A549 treated with Hydrocortisone at 1 μM for 4 hours (cell line): ENCODE results near the gene MBNL2. TPM values are rescaled to one million over a fixed set of nuclear protein-coding genes. Genes with fewer than 3 reads are reported as not detected.

Experiments used
- total RNA-seq: library from RNA; stranded (reverse); fragments of 200-300 nt; extraction: Qiagen RNA extraction; gene quantifications from 5 replicates; pipeline ENCODE4 v1.2.3, GENCODE V29; 2022

MBNL2 gene, protein sequence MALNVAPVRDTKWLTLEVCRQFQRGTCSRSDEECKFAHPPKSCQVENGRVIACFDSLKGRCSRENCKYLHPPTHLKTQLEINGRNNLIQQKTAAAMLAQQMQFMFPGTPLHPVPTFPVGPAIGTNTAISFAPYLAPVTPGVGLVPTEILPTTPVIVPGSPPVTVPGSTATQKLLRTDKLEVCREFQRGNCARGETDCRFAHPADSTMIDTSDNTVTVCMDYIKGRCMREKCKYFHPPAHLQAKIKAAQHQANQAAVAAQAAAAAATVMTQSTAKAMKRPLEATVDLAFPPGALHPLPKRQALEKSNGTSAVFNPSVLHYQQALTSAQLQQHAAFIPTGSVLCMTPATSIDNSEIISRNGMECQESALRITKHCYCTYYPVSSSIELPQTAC
- total RNA-seq, result 8.6 to 13.5 TPM (median 11.9 TPM) in 5 replicates

DNA sequence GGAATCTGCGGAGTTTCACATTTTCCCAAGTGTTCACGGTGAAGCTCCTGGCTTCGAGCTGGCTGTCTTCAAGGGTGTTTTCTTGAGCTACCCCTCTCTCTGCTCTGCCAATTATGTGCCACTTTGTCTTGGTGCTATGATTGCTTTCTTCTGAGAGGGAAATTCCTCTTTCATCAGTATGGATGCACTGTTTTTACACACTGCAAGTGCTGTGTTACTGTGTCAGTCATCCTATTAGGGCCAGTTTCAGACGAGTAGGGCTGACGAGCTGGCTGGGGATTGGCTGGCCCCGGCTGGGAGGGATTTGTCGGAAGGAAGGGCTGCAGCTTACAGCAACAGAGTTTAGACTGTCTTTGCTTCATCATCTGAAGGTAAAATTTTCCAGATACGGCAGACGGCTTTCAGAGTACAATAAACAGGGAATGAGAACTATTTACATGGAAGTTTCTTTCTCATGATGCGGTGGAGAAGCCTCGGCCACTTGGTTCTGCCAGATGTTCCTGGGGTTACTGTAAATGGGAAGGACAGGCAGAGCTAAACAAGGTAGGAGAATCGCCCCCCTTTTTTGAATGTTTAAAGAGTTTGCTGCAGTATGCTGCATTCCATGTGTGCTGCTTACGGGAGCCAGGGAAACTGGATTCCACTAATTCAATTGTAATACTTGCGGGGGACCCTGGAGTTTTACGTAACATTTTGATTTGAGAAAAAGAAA, at the start of gene MBNL2:
Gene MBNL2, plus strand, starts transcription at position 345 of the 712 bp plus-strand sequence. CDS start 53,903 bp downstream, outside the sequence.

DNA sequence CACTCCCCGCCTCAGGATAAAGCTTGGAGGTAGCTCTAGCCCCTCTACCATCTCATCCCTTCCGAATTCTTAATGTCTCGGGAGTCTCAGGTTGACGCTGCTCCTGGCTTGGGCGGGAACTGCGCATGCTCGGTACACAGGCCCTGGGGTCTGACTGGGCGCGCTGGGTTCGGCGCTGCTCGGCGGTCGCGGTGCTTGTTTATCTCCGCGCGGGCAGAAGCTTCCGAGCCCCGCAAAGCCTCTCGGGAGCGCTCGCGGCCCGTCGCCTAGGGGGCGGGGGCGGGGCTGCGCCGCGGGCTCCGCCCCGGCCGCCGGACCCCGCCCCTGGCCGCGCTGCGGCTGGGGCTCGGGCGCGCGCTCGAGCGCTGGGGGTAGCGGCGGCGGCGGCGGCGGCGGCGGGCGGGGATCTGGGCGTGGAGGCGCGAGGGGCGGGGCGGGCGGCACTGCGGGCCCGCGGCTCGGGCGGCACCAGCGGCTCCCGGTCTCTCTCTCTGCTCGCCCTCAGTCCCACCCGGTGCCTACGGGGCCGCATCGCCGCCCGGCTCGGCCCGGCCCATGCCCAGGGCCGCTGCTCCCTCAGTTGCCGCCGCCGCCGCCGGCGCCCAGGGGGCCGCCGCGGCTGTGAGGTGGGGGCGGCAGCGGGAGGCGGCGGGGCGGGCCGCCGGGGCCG, 211.7 kb downstream of the MBNL2 start, which contains the start of gene RAP2A:
Gene RAP2A, plus strand, starts transcription at position 443 of the 670 bp plus-strand sequence. CDS start 302 bp downstream, outside the sequence.

Other genes starting within 250 kb of the MBNL2 start
- not detected in 5 replicates for gene OXGR1, start 227.9 kb upstream of the MBNL2 start, total RNA-seq
- 4.4 to 6.6 TPM (median 6.1 TPM) in 5 replicates for gene RAP2A, start 211.8 kb downstream of the MBNL2 start, total RNA-seq